Measurements from ENCODE around the gene UGT1A1.

DNA sequence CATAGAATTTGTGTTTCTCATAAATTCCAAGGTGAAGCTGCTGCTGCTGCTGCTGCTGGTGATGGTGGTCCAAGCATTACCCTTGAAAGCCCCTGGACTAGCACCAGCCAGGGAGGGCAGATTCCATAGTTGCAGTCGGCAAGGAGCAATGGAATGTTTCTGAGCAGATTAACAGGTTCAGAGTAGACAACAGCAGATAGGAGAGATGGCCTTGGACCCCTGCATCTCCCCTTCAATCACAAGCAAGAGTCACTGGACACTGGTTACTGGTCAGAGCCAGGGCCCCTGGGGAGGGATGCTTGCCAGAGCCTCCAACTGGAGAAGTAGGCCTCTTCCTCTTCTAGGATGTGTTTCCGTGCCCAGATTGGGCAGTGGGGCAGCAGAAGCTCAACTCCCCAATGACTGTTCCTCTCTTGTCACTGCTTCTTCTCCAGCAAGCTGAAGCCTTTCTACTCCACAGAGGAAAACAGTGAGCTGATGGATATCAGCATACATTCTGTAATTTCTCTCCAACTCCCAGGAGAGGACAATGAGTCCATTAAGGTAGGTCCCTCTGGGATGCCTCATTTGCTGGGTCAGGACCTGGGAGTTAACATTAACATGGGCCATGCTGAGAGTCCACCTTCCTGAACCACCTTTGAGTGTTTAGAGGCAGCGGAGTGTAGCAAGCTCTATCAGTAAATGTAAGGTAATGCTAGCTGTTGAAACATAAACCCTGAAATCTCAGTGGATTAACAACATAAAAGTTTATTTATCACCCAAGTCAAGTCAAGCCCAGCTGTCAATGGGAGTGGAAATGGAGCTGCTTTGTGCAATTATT lies 53.4 kb downstream of the UGT1A1 start:
- TF ChIP-seq, protein P1, sequence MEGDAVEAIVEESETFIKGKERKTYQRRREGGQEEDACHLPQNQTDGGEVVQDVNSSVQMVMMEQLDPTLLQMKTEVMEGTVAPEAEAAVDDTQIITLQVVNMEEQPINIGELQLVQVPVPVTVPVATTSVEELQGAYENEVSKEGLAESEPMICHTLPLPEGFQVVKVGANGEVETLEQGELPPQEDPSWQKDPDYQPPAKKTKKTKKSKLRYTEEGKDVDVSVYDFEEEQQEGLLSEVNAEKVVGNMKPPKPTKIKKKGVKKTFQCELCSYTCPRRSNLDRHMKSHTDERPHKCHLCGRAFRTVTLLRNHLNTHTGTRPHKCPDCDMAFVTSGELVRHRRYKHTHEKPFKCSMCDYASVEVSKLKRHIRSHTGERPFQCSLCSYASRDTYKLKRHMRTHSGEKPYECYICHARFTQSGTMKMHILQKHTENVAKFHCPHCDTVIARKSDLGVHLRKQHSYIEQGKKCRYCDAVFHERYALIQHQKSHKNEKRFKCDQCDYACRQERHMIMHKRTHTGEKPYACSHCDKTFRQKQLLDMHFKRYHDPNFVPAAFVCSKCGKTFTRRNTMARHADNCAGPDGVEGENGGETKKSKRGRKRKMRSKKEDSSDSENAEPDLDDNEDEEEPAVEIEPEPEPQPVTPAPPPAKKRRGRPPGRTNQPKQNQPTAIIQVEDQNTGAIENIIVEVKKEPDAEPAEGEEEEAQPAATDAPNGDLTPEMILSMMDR (IDR thresholded peaks at IDR 0.05): no peak
- no peak for TF ChIP-seq POLR2A (IDR thresholded peaks at IDR 0.05)

Measured in adrenal gland (tissue), 5 donors.